SK-N-SH (cell line): ENCODE measurements around the gene APBA3. TPM values are rescaled to one million over a fixed set of nuclear protein-coding genes. Genes with fewer than 3 reads are reported as not detected.

Source experiments
- CTCF ChIA-PET: fragments of 300-600, 350-600 bp; formaldehyde crosslinking; extraction: SDS; loops from one replicate; lab custom pipeline; 2021; lab: Yijun Ruan, JAX
- POLR2A ChIA-PET: fragments of 350-600 bp; sonication (Branson Sonifier 250); formaldehyde crosslinking; extraction: SDS; loops from one replicate; lab custom pipeline; 2020; ENCODE audit warnings: antibody characterized with exemption, inconsistent platforms; lab: Yijun Ruan, JAX
- DNase-seq: peaks from one replicate; pipeline ENCODE4 v3.0.0; 2012
- H2AFZ ChIP-seq: fragments of 200-600 bp; sonication (generic); 2 replicates; pipeline ENCODE4 v1.8.1; 2016; ENCODE audit warnings: antibody characterized with exemption, mild to moderate bottlenecking, low read depth
- H3F3A ChIP-seq: fragments of 200-600 bp; sonication (generic); replicated peaks from 2 replicates; pipeline ENCODE3; 2016; ENCODE audit warnings: antibody characterized with exemption, mild to moderate bottlenecking; ENCODE audit not compliant: insufficient read depth
- H3K27ac ChIP-seq, 2 experiments: fragments of 200-500 bp in 1 of 2; fragments of 200-600 bp in 1 of 2; sonication (Bioruptor generic) in 1 of 2; sonication (generic), shearing (Covaris generic) in 1 of 2; 2 replicates each; pipeline versions ENCODE4 v1.5.1 to v1.6.1; 2014 to 2016; ENCODE audit warnings: low read depth in 2 of 2, inconsistent platforms in 1 of 2, low read length in 1 of 2, mild to moderate bottlenecking in 1 of 2, mixed read lengths in 1 of 2
- H3K27me3 ChIP-seq: fragments of 200-600 bp; sonication (generic), shearing (Covaris generic); 2 replicates; pipeline ENCODE4 v1.6.1; 2016; ENCODE audit warnings: mixed run types; ENCODE audit not compliant: insufficient read depth
- H3K36me3 ChIP-seq, 2 experiments: fragments of 200-500 bp in 1 of 2; fragments of 200-600 bp in 1 of 2; sonication (Bioruptor generic) in 1 of 2; sonication (generic) in 1 of 2; replicated peaks in 1 of 2; 2 replicates each; pipeline versions ENCODE3 to v1.5.1; 2014 to 2016; ENCODE audit warnings: low read length in 1 of 2, mild to moderate bottlenecking in 1 of 2; ENCODE audit not compliant: insufficient read depth in 2 of 2, control insufficient read depth in 1 of 2
- H3K4me1 ChIP-seq, 2 experiments: fragments of 200-500 bp in 1 of 2; fragments of 200-600 bp in 1 of 2; sonication (Bioruptor generic) in 1 of 2; sonication (generic), shearing (Covaris generic) in 1 of 2; 2 replicates each; pipeline versions ENCODE4 v1.5.1 to v1.6.1; 2014 to 2016; ENCODE audit warnings: low read depth in 1 of 2, low read length in 1 of 2, mixed run types in 1 of 2; ENCODE audit not compliant: insufficient read depth in 2 of 2, control insufficient read depth in 1 of 2
- H3K4me2 ChIP-seq: fragments of 200-600 bp; sonication (generic), shearing (Covaris generic); 2 replicates; pipeline ENCODE4 v1.6.1; 2017; ENCODE audit warnings: mixed run types
- H3K4me3 ChIP-seq, 2 experiments: fragments of 200-500 bp in 1 of 2; fragments of 200-600 bp in 1 of 2; sonication (Bioruptor generic) in 1 of 2; sonication (generic), shearing (Covaris generic) in 1 of 2; 2 replicates each; pipeline versions ENCODE4 v1.5.1 to v1.8.1; 2014 to 2016; ENCODE audit warnings: low read depth in 2 of 2, inconsistent platforms in 1 of 2, low read length in 1 of 2, mild to moderate bottlenecking in 1 of 2, mixed read lengths in 1 of 2, moderate library complexity in 1 of 2
- H3K79me2 ChIP-seq: fragments of 200-600 bp; sonication (generic); 2 replicates; pipeline ENCODE4 v1.8.1; 2017; ENCODE audit warnings: mild to moderate bottlenecking; ENCODE audit not compliant: insufficient read depth
- H3K9ac ChIP-seq: fragments of 200-600 bp; sonication (generic); 2 replicates; pipeline ENCODE4 v1.6.1; 2017; ENCODE audit warnings: mixed run types
- H3K9me2 ChIP-seq: fragments of 200-600 bp; sonication (generic); 2 replicates; pipeline ENCODE4 v1.6.1; 2017; ENCODE audit warnings: mixed run types
- H3K9me3 ChIP-seq: fragments of 200-600 bp; sonication (generic); 2 replicates; pipeline ENCODE4 v1.6.1; 2017; ENCODE audit warnings: mixed run types, mild to moderate bottlenecking, moderate library complexity
- H4K20me1 ChIP-seq: fragments of 200-600 bp; sonication (generic); 2 replicates; pipeline ENCODE4 v1.6.1; 2017; ENCODE audit warnings: mild to moderate bottlenecking, mixed run types; ENCODE audit not compliant: insufficient read depth
- EP300 ChIP-seq, 2 experiments: IDR thresholded peaks; 2 replicates each; pipeline versions ENCODE4 v1.4.0 to v1.6.1; 2012; ENCODE audit warnings: borderline replicate concordance in 1 of 2, low read depth in 1 of 2, low read length in 1 of 2
- FOSL2 ChIP-seq: IDR thresholded peaks from 2 replicates; pipeline ENCODE4 v1.4.0; 2012; ENCODE audit warnings: low read depth, mild to moderate bottlenecking, moderate library complexity, borderline replicate concordance
- GABPA ChIP-seq: IDR thresholded peaks from 2 replicates; pipeline ENCODE4 v1.4.0; 2012; ENCODE audit warnings: low read depth, mild to moderate bottlenecking
- IRF3 ChIP-seq: fragments of 150-350 bp; IDR thresholded peaks from 2 replicates; pipeline ENCODE4 v1.6.1; 2016; ENCODE audit warnings: mild to moderate bottlenecking, low read depth, low read length
- JUND ChIP-seq: IDR thresholded peaks from 2 replicates; pipeline ENCODE4 v1.4.0; 2012
- MEF2A ChIP-seq: IDR thresholded peaks from 2 replicates; pipeline ENCODE4 v1.4.0; 2012; ENCODE audit warnings: low read depth, borderline replicate concordance
- MXI1 ChIP-seq: IDR thresholded peaks from 2 replicates; pipeline ENCODE4 v1.6.1; 2012; ENCODE audit warnings: mild to moderate bottlenecking, low read depth, low read length, improper control_type of control experiment
- NFIC ChIP-seq: IDR thresholded peaks from 2 replicates; pipeline ENCODE4 v1.4.0; 2012; ENCODE audit warnings: borderline replicate concordance
- PBX3 ChIP-seq: IDR thresholded peaks from 2 replicates; pipeline ENCODE4; 2012
- POLR2AphosphoS5 ChIP-seq: IDR thresholded peaks from 2 replicates; pipeline ENCODE4 v1.6.1; 2012; ENCODE audit warnings: low read depth, low read length
- RAD21 ChIP-seq: IDR thresholded peaks from 2 replicates; pipeline ENCODE4 v1.6.1; 2012; ENCODE audit warnings: mild to moderate bottlenecking, low read length
- RCOR1 ChIP-seq: fragments of 150-350 bp; IDR thresholded peaks from 2 replicates; pipeline ENCODE4 v1.6.1; 2017; ENCODE audit warnings: antibody characterized with exemption, low read length
- RFX5 ChIP-seq: IDR thresholded peaks from 2 replicates; pipeline ENCODE4 v1.6.1; 2012; ENCODE audit warnings: mild to moderate bottlenecking, improper control_type of control experiment, low read length
- RXRA ChIP-seq: IDR thresholded peaks from 2 replicates; pipeline ENCODE4 v1.4.0; 2012; ENCODE audit warnings: low read depth, mild to moderate bottlenecking, borderline replicate concordance
- TAF1 ChIP-seq: IDR thresholded peaks from 2 replicates; pipeline ENCODE4 v1.6.1; 2012; ENCODE audit warnings: low read depth, mild to moderate bottlenecking, low read length, moderate library complexity, borderline replicate concordance
- ZBTB33 ChIP-seq: IDR thresholded peaks from 2 replicates; pipeline ENCODE4 v1.4.0; 2012; ENCODE audit warnings: low read depth, borderline replicate concordance
- WGBS: methylation state at CpG from one replicate; pipeline ENCODE4 v1.1.6; 2017; ENCODE audit warnings: low lambda C conversion rate; 5-methylcytosine and 5-hydroxymethylcytosine counted together
- polyA plus RNA-seq, 3 experiments: library from polyadenylated mRNA; depleted of rRNA; stranded (reverse); fragments of >200 nt; gene quantifications; 2 replicates each; pipeline ENCODE4 v1.2.3, GENCODE V29; 2012
- TF ChIP-seq, protein P1 (sequence below): IDR thresholded peaks from 2 replicates; pipeline ENCODE4 v1.6.1; 2012; ENCODE audit warnings: mild to moderate bottlenecking, low read depth, low read length, moderate library complexity

Gene APBA3
- polyA plus RNA-seq, 1 of the 3 experiments (the other 2 are of a cell fraction) = 10.6 TPM

GRCh38 chr19:3807131-3807480 is 45.6 kb upstream of the APBA3 start:
- CTCF ChIA-PET = interaction anchor here (1.5 kb wide), 1 partner anchor 15 kb away, joined by 4 read pairs; no protein-coding TSS in a partner anchor

More at GRCh38 chr19:3807131-3807480, 45.6 kb upstream of the APBA3 start:
- H3K9ac ChIP-seq = no peak overlapping the region
- H3K27me3 ChIP-seq = peaks cover 3% of the 10 kb centered on the region; the same call in 1 of the 2 replicates
- H3K4me1 ChIP-seq = no peaks in the 10 kb centered on the region
- no peak overlapping the region for H3K27ac ChIP-seq
- H3F3A ChIP-seq = peaks cover 7% of the 10 kb centered on the region
- H3K4me3 ChIP-seq = no peak overlapping the region
- no peaks in the 10 kb centered on the region for H3K9me2 ChIP-seq
- no peak overlapping the region for H3K4me2 ChIP-seq
- WGBS = 73% methylated on average over 3 of the region's 19 CpGs
- no peaks in the 10 kb centered on the region for H3K79me2 ChIP-seq
- H4K20me1 ChIP-seq = no peaks in the 10 kb centered on the region
- POLR2A ChIA-PET = no interaction called here
- H3K36me3 ChIP-seq = no peaks in the 10 kb centered on the region
- TF ChIP-seq GABPA = no peak
- TF ChIP-seq, protein P1, sequence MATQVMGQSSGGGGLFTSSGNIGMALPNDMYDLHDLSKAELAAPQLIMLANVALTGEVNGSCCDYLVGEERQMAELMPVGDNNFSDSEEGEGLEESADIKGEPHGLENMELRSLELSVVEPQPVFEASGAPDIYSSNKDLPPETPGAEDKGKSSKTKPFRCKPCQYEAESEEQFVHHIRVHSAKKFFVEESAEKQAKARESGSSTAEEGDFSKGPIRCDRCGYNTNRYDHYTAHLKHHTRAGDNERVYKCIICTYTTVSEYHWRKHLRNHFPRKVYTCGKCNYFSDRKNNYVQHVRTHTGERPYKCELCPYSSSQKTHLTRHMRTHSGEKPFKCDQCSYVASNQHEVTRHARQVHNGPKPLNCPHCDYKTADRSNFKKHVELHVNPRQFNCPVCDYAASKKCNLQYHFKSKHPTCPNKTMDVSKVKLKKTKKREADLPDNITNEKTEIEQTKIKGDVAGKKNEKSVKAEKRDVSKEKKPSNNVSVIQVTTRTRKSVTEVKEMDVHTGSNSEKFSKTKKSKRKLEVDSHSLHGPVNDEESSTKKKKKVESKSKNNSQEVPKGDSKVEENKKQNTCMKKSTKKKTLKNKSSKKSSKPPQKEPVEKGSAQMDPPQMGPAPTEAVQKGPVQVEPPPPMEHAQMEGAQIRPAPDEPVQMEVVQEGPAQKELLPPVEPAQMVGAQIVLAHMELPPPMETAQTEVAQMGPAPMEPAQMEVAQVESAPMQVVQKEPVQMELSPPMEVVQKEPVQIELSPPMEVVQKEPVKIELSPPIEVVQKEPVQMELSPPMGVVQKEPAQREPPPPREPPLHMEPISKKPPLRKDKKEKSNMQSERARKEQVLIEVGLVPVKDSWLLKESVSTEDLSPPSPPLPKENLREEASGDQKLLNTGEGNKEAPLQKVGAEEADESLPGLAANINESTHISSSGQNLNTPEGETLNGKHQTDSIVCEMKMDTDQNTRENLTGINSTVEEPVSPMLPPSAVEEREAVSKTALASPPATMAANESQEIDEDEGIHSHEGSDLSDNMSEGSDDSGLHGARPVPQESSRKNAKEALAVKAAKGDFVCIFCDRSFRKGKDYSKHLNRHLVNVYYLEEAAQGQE = no peak
- TF ChIP-seq MXI1 = no peak
- TF ChIP-seq IRF3 = no peak
- TF ChIP-seq JUND = no peak
- TF ChIP-seq TAF1 = no peak
- TF ChIP-seq POLR2AphosphoS5 = no peak
- TF ChIP-seq FOSL2 = no peak
- TF ChIP-seq MEF2A = no peak
- TF ChIP-seq RCOR1 = no peak
- no peak for TF ChIP-seq ZBTB33
- no peak for TF ChIP-seq RAD21
- no peak for TF ChIP-seq PBX3
- TF ChIP-seq EP300 (IDR thresholded peaks at IDR 0.05; ENCODE audit: borderline replicate concordance in 1 of 2, low read depth in 1 of 2, low read length in 1 of 2) = no peak
- no peak for TF ChIP-seq NFIC
- no peak for TF ChIP-seq RFX5
- TF ChIP-seq RXRA = no peak
- TF ChIP-seq, all 33 proteins: peak for 0
- DNase-seq = no peak
- H2AFZ ChIP-seq = no peak overlapping the region
- H3K9me3 ChIP-seq = no peaks in the 10 kb centered on the region
